Colonic mucosa (tissue), 4 donors: ENCODE data around the gene POU4F3. TPM values are rescaled to one million over a fixed set of nuclear protein-coding genes. Genes with fewer than 3 reads are reported as not detected.

ENCODE experiments used
- DNase-seq: peaks from one replicate; pipeline ENCODE4 v3.0.0-alpha.2; 2020
- H3K27ac ChIP-seq: fragments of 200-600 bp; one replicate; pipeline ENCODE4 v1.8.0; 2021
- H3K27me3 ChIP-seq: fragments of 200-600 bp; one replicate; pipeline ENCODE4 v1.8.0; 2021
- H3K36me3 ChIP-seq: fragments of 200-600 bp; one replicate; pipeline ENCODE4 v1.8.0; 2021
- H3K4me1 ChIP-seq: fragments of 200-600 bp; one replicate; pipeline ENCODE4 v1.8.0; 2021; ENCODE audit warnings: mild to moderate bottlenecking
- H3K4me3 ChIP-seq: fragments of 200-600 bp; one replicate; pipeline ENCODE4 v1.8.0; 2021
- H3K9ac ChIP-seq, 2 donors: one replicate each; pipeline ENCODE4 v1.7.0; 2013; ENCODE audit warnings: control low read depth in 2 of 2, low read depth in 2 of 2, low read length in 2 of 2
- H3K9me3 ChIP-seq: fragments of 200-600 bp; one replicate; pipeline ENCODE4 v1.8.0; 2021
- CTCF ChIP-seq: fragments of 200-600 bp; IDR thresholded peaks from one replicate; pipeline ENCODE4 v1.8.0; 2022; ENCODE audit warnings: antibody characterized with exemption, mild to moderate bottlenecking
- intact Hi-C: fragments of 100-400 bp; cut with DNase I; formaldehyde crosslinking; loops from one replicate; pipeline ENCODE4 v1.14.1; 2022
- total RNA-seq, 2 donors: library from RNA; stranded (reverse); fragmentation: NEBNext Ultra II Directional in 1 of 2; extraction: Animal tissue kit (Norgen Biotek cat#: 25700) in 1 of 2; gene quantifications; one replicate each; pipeline ENCODE4 v1.2.1, GENCODE V29; 2021
- donor health status: healthy.
- donor health status: DM: no; HTN: no; CAD: no.
- donor health status: DM: no; HTN: no; CAD: no.

POU4F3 gene
- total RNA-seq, 2 donors from 2014 or later = not detected

- peaks cover 10% of the 10 kb centered on the region for H3K27me3 ChIP-seq
- H3K9ac ChIP-seq = no peak overlapping the region
- no peak overlapping the region for H3K4me3 ChIP-seq
- DNase-seq = no peak
- no peak overlapping the region for H3K27ac ChIP-seq
- no peaks in the 10 kb centered on the region for H3K36me3 ChIP-seq
- no peak for TF ChIP-seq CTCF
- H3K9me3 ChIP-seq = no peaks in the 10 kb centered on the region
- intact Hi-C loops = no loop called here
- no peaks in the 10 kb centered on the region for H3K4me1 ChIP-seq
Observed at GRCh38 chr5:146331423-146331822, 7.2 kb upstream of the POU4F3 start.

GRCh38 chr5:146334074-146334533, 4.5 kb upstream of the POU4F3 start:
- Histone ChIP-seq H3K4me1 (no peaks in the 10 kb centered on the region), H3K9me3 (no peaks in the 10 kb centered on the region), H3K4me3 (no peak overlapping the region), H3K9ac (no peak overlapping the region), H3K27me3 (peaks cover 35% of the 10 kb centered on the region), H3K27ac (no peak overlapping the region), H3K36me3 (no peaks in the 10 kb centered on the region)
- intact Hi-C loops = no loop called here
- no peak for DNase-seq
- TF ChIP-seq CTCF = no peak

- no peak for DNase-seq
- no peak overlapping the region for H3K4me3 ChIP-seq
- no peaks in the 10 kb centered on the region for H3K9me3 ChIP-seq
- no peaks in the 10 kb centered on the region for H3K4me1 ChIP-seq
- TF ChIP-seq CTCF = no peak
- H3K27me3 ChIP-seq = peaks cover 56% of the 10 kb centered on the region
- no peaks in the 10 kb centered on the region for H3K36me3 ChIP-seq
- no peak overlapping the region for H3K27ac ChIP-seq
- H3K9ac ChIP-seq = no peak overlapping the region
- intact Hi-C loops = no loop called here
Observed at GRCh38 chr5:146336197-146336596, 2.4 kb upstream of the POU4F3 start.

- Histone ChIP-seq H3K4me3 (no peak overlapping the region), H3K4me1 (no peaks in the 10 kb centered on the region), H3K27ac (no peak overlapping the region), H3K27me3 (peaks cover 68% of the 10 kb centered on the region), H3K36me3 (no peaks in the 10 kb centered on the region), H3K9ac (no peak overlapping the region), H3K9me3 (no peaks in the 10 kb centered on the region)
- no peak for DNase-seq
- TF ChIP-seq CTCF = no peak
- intact Hi-C loops = no loop called here
Observed at GRCh38 chr5:146337264-146337904, 1.3 kb upstream of the POU4F3 start.

- no peak for TF ChIP-seq CTCF
- no peaks in the 10 kb centered on the region for H3K4me1 ChIP-seq
- intact Hi-C loops = no loop called here
- H3K9ac ChIP-seq = no peak overlapping the region
- peaks cover 73% of the 10 kb centered on the region for H3K27me3 ChIP-seq
- DNase-seq = no peak
- H3K9me3 ChIP-seq = no peaks in the 10 kb centered on the region
- H3K27ac ChIP-seq = no peak overlapping the region
- H3K36me3 ChIP-seq = no peaks in the 10 kb centered on the region
- no peak overlapping the region for H3K4me3 ChIP-seq
Observed at GRCh38 chr5:146337928-146338327, 711 bp upstream of the POU4F3 start.
